GM19099 (cell line): ENCODE results near the gene CDPF1.

Experiments used
- POLR2A ChIP-seq: IDR thresholded peaks from 3 replicates; pipeline ENCODE4 v1.6.1; 2011; ENCODE audit warnings: low read depth; ENCODE audit not compliant: insufficient read length; ENCODE audit errors: extremely low read depth

Gene CDPF1

DNA sequence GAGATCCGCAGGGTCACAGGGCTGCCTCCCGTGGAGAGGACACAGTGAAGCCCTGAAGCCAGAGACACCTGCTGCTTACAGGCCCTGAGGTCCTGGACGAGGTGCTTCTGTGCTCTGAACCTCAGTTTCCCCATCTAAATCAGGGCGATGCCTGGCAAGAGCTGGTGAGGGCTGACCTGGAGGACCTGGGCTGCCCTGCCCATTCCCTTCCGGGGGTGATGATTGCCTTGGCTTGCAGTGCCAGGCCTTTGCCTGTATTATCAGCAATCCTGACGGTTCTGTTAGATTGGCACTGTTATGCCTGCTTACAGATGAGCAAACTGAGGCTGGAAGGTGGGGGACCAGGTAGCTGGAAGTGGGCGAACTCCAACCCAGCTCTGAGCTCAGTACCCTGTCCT is 38.8 kb upstream of the CDPF1 start:
- no peak for TF ChIP-seq POLR2A

GRCh38 chr22:46287873-46288751 is 38.0 kb upstream of the CDPF1 start:
- peak; percentile 89 for TF ChIP-seq POLR2A

DNA sequence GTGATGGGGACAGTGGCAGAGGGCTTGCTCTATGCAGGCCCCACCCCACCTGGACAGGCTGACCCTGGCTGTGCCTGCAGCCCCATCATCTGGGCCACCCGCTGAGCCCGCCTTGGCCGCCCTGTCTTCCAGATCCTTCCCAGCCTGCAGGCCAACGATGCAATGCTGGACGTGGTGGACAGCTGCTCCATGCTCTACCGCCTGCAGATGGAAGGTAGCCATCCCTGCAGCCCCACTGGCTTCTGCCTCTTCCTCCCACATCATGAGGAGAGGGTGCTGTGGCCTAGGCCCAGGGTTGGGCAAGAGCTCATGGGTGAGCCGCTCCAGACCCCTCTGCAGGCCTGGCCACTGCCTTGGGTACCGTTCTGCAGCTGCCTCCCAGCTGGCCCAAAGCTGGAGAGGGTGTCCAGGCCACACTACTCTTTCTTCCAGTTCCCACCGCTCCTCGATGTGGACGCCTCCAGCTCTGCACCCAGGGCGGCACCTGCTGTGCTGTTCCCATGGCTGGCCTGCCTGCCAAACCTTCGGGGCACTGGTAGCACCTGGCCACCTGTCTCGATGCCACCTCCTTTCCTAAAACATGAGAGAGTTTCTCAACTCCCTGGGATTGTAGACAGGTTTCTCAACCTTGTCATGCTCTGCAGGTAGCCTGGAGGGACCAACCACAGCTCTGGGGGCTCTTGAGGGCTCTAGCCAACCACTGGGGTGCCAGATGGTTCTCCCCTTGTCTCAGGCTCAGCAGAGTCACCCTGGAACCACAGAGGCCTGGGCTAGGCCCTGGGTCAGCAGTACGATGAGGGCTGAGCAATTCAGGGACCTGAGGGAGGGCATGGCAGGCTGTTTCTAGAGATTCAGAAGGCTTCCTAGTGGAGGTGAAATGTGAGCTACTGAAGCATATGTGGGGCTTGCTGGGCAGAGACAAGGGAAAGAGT is 37.1 kb upstream of the CDPF1 start:
- no peak for TF ChIP-seq POLR2A

- no peak for TF ChIP-seq POLR2A
These were observed 35.9 kb upstream of the CDPF1 start for GRCh38 chr22:46286006-46286405.

DNA sequence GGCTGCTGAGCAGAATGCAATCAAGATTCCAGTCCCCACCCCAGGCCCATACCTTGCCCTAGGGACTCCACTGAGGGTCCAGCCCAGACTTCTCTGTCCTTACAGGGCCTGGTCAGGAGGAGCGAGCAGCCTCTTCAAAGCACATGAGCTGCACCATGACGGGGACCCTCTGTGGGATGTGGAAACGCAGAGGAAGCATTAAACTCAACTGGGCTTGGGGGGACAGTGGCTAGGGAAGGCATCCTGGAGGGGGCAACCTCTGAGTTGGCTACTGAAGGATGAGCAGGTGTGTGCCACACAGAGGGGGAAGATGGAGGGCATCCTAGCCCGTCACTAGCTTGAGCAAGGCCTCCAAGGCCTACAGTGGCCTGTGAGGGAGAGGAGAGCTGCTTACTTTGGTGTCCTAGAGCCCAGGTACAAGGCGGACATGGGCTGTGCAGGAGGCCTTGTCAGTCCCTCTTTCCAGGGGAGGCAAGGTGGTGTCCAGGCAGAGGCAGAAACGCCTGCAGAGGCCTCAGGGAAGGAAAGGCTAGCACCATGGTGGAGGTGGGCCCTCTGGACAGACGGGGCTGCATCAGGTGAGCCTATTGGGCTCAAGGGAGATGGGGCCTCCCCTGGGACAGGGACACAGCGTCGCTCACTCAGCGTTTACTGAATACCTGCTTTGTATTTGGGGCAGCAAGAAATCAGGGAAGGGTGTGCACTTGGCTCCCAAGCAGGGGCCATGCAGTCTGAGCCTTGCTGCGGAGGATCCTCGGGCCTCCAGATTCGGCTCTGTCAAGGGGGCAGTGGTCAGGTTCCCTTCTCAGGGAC is 32.0 kb upstream of the CDPF1 start:
- no peak for TF ChIP-seq POLR2A

DNA sequence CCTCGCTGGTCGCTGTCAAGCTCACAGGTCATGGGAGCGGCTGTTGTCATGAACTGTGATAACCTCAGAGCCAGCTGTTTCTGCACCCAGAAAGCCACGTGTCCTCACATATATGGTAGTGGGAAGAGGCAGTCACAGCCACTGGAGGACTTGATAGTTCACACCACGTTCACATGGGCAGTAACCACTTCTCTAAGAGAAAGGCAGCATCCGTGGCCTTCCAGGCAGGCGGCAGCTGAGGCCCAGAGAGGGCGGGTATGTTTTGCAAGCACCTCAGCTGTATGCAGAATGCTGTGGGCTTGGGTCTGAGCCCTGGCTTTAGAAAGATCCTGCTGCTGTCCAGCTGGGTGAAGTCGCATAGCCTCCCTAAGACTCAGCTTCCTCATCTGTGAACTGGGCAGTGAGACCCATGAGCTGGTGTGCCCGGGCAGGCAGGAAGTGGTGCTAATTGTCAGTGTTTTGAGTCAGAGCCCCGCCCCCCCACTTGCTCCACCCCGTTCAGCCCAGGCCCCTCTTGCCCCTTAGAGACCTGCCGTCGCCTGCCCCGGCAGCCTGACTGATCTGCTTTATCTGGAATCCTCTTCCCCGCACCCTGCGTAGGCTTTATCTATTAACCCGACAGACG is 31.0 kb upstream of the CDPF1 start:
- TF ChIP-seq POLR2A = no peak

DNA sequence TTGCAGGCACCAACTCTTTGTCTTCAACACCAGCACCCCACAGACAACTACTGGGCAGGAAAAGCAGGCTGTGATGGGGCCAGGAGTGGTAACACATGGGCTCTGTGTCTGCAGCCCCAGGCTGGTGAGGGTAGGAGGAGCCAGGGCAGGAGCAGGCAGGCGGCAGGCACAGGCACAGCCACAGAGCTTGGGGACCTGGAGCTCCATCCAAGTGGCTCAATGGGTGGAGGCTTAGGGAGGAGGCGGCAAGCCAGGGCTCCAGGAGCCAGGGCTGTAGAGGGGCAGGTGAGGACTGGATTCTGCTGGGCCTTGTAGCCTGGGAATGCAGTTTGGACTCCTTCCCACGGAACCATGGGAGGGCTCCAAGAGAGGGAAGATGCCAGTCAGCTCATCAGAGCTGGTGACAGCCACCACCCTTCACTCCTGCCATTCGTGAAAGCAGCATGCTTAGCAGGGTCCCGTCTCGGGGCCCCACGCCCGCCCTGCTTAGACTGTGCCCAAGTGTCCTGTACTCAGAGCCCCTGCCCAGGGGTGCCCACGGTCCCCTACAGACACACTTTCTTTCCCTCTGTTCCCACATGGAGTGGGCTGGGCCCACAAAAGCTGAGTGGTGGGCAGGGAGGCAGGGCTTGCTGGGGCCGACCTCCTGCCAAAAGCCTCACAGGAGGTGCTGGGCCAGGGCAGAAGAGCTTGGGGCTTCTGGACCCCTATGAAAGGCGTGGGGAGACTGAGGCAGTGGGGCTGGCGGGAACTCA is 30.1 kb upstream of the CDPF1 start:
- TF ChIP-seq POLR2A = no peak

- no peak for TF ChIP-seq POLR2A
These were observed 28.9 kb upstream of the CDPF1 start for GRCh38 chr22:46278656-46279645.

- TF ChIP-seq POLR2A = no peak
These were observed 26.5 kb upstream of the CDPF1 start for GRCh38 chr22:46276563-46276962.

DNA sequence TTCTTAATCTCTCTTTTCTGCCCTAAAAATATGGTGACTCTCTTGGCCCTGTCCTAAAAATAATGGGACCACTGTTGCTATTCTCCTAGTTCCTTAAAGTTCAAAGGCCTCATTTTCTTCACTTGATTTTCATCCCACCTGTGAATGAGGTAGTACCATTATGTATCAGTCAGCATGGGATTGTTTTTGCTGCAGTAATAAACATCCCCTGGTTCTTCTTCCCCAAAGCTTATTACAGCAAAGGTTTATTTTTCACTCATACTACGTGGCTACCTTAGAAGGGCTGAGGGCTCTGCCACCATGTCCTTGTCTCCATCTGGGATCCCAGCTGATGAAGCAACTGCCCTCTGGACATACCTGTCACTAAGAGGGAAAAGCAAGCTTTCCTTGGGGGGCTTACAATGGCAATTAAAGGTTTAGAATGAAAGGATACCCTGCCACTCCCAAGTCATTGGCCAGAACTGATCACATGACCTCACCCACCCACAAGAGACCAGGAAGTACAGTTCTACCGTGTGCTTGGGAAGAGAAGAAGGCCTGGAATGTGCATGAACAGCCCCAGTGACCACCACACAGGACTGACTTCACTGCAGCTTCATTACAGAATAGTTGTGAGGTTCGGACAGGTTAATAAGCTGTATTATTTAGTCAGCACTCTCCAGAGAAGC is 25.5 kb upstream of the CDPF1 start:
- TF ChIP-seq POLR2A = no peak

DNA sequence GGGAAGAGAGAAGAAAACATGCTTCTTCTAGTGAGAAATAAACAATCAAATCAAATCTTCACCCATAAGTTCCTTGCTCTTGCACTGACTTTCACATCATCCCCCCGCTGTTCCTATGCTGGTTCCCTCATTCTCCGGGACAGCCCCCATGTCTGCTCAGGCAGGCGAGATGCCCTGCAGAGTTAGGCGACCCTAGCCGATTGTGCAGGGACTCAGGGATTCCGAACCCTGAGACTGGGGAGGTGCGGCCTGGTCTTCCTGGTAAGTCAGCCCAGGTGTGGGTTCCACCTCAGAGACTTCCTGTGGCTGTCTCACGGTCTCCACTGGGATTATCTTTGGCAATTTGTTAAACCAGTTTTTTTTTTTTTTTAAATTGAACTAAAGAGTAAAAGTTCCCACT is 24.3 kb upstream of the CDPF1 start:
- TF ChIP-seq POLR2A = no peak
